ENCODE results near the gene RAB11A.

- TF ChIP-seq POLR2AphosphoS5 (IDR thresholded peaks at IDR 0.05; ENCODE audit: insufficient read depth, low read depth, low read length): no peak
- TF ChIP-seq EZH2 (IDR thresholded peaks at IDR 0.05; ENCODE audit: borderline replicate concordance, low read depth, low read length, severe bottlenecking): no peak
- no peak for TF ChIP-seq CTCF (IDR thresholded peaks at IDR 0.05; ENCODE audit: extremely low read depth in 1 of 2, insufficient read depth in 1 of 2, low read depth in 1 of 2, low read length in 2 of 2)
- no peak for TF ChIP-seq POLR2A (IDR thresholded peaks at IDR 0.05; ENCODE audit: low read depth, low read length)
- TF ChIP-seq MYC (IDR thresholded peaks at IDR 0.05; ENCODE audit: low read depth, low read length): no peak
- TF ChIP-seq MAX (IDR thresholded peaks at IDR 0.05; ENCODE audit: insufficient read depth, insufficient read length): no peak
- no peak for TF ChIP-seq FOS (IDR thresholded peaks at IDR 0.05; ENCODE audit: borderline replicate concordance, insufficient read depth, low read length)
- no peak for TF ChIP-seq GATA2 (IDR thresholded peaks at IDR 0.05; ENCODE audit: insufficient read depth, insufficient read length, low read depth, low read length)
- no peak for TF ChIP-seq JUN (IDR thresholded peaks at IDR 0.05; ENCODE audit: borderline replicate concordance, insufficient read depth, insufficient read length, low read depth)
These were observed 40.5 kb downstream of the RAB11A start for GRCh38 chr15:65909831-65910230.

Measured in endothelial cell of umbilical vein (primary cell).